SKM-1 treated with dmso at 0.1 percent for 144 hours (cell line): ENCODE data around the gene ZNF593.

ENCODE experiments used
- DNase-seq: peaks from one replicate; lab custom pipeline; 2025; ENCODE audit not compliant: unreplicated experiment; lab: John Stamatoyannopoulos, UW

Gene ZNF593

GRCh38 chr1:26169669-26170471 lies at the start of gene ZNF593:
TSS of gene ZNF593 (plus strand) at chr1:26169908. CDS start at chr1:26169984, 76 bp downstream.
- DNase-seq: peak; percentile 90

GRCh38 chr1:26121854-26122773 lies 47.6 kb upstream of the ZNF593 start:
- no peak for DNase-seq

GRCh38 chr1:26122988-26123973 lies 46.4 kb upstream of the ZNF593 start:
- DNase-seq: no peak

- DNase-seq: no peak
Measured at GRCh38 chr1:26124418-26125331, 45.0 kb upstream of the ZNF593 start.

GRCh38 chr1:26125382-26125781 lies 44.3 kb upstream of the ZNF593 start:
- no peak for DNase-seq

- no peak for DNase-seq
Measured at GRCh38 chr1:26125946-26126320, 43.8 kb upstream of the ZNF593 start.

GRCh38 chr1:26126321-26127084 lies 43.2 kb upstream of the ZNF593 start:
- peak; percentile 96 for DNase-seq

- DNase-seq: no peak
Measured at GRCh38 chr1:26127235-26128163, 42.2 kb upstream of the ZNF593 start.

GRCh38 chr1:26129778-26130177 lies 39.9 kb upstream of the ZNF593 start:
- no peak for DNase-seq

- DNase-seq: no peak
Measured at GRCh38 chr1:26130695-26131094, 39.0 kb upstream of the ZNF593 start.

- DNase-seq: no peak
Measured at GRCh38 chr1:26132128-26132833, 37.4 kb upstream of the ZNF593 start.

GRCh38 chr1:26132834-26133167 lies 36.9 kb upstream of the ZNF593 start:
- DNase-seq: no peak

GRCh38 chr1:26134466-26134865 lies 35.2 kb upstream of the ZNF593 start:
- no peak for DNase-seq

- no peak for DNase-seq
Measured at GRCh38 chr1:26138974-26139558, 30.6 kb upstream of the ZNF593 start.

- no peak for DNase-seq
Measured at GRCh38 chr1:26142159-26142558, 27.5 kb upstream of the ZNF593 start.

- DNase-seq: peak; percentile 45
Measured at GRCh38 chr1:26145041-26145959, 24.4 kb upstream of the ZNF593 start.
